NCI-H2196 (cell line): Measurements from ENCODE around the gene NAXE.
"Not testable (repeated sequence)": the region's sequence is repeated elsewhere in the genome, so short reads cannot be mapped to it uniquely, and the experiment has no call there.

Source experiments
- DNase-seq: peaks from one replicate; lab custom pipeline; 2025; ENCODE audit not compliant: unreplicated experiment; lab: John Stamatoyannopoulos, UW

Gene NAXE

DNA sequence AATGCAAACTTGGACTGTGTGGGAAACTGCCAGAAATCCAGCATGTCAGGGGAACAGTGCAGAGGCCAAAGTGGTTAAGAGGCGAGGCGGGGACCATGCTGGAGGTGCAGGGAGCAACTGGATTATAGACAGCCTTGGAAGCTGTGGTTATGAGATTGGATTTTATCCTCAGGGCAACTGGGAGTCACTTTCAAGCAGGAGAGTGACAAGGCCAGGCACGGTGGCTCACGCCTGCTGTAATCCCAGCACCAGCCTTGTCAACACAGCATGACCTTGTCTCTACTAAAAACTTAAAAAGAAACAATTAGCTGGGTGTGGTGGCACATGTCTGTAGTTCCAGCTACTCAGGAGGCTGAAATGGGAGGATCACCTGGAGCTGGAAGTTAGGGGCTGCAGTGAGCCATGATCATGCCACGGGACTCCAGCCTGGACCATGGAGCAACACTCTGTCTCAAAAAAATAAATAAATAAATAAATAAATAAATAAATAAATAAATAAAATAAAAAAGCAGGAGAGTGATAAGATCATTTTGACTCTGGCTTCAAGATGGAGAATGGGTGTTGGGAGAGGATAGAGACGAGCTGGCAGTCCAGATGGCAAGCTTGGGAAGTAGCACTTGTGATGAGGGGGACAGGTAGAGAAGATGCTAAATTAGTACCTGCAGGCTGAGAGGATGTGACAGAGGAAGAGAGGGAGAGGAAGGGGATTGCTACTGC lies 31.2 kb downstream of the NAXE start:
- DNase-seq: no peak

DNA sequence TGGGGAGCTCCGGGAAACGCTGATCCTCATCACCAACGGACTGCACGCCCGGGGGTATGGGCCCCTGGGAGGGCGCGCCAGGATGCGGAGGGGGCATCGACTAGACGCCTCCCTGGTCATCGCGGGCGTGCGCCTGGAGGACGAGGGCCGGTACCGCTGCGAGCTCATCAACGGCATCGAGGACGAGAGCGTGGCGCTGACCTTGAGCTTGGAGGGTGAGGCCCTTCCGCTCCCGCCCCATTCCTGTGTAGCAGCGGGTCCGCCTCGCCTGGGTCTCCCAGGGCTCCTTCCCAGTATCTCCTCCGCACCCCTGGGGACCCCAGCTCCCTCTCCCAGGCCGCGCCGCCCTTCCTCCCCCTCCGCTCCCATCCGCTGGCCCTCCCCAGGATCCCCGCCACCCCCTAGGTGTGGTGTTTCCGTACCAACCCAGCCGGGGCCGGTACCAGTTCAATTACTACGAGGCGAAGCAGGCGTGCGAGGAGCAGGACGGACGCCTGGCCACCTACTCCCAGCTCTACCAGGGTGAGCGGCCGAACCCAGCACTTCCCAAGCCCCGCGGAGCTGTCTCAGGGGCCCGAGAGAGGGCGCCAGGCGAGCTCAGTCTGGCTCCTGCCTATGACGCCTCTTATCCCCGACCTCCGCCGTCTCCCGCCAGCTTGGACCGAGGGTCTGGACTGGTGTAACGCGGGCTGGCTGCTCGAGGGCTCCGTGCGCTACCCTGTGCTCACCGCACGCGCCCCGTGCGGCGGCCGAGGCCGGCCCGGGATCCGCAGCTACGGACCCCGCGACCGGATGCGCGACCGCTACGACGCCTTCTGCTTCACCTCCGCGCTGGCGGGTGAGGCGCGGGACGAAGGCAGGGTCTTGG lies 32.6 kb downstream of the NAXE start:
- DNase-seq: peak; percentile 67

DNA sequence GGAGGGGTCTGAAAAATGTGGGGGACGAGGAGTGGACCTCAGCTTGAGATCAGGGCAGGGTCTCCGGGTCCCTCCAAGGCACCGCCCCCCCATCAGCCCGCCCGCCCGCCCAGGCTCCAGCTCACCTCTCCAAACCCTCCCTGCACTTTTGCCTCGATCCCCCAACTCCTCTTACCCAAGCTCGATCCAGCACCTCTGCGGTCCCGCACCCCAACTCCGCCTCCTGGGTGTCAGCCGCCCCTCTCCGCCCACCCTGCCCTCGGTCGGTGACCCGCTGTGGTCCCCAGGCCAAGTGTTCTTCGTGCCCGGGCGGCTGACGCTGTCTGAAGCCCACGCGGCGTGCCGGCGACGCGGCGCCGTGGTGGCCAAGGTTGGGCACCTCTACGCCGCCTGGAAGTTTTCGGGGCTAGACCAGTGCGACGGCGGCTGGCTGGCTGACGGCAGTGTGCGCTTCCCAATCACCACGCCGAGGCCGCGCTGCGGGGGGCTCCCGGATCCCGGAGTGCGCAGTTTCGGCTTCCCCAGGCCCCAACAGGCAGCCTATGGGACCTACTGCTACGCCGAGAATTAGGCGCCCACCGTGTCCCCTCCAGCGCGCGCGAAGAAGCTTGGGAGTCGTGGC lies 33.3 kb downstream of the NAXE start:
- DNase-seq: no peak

DNA sequence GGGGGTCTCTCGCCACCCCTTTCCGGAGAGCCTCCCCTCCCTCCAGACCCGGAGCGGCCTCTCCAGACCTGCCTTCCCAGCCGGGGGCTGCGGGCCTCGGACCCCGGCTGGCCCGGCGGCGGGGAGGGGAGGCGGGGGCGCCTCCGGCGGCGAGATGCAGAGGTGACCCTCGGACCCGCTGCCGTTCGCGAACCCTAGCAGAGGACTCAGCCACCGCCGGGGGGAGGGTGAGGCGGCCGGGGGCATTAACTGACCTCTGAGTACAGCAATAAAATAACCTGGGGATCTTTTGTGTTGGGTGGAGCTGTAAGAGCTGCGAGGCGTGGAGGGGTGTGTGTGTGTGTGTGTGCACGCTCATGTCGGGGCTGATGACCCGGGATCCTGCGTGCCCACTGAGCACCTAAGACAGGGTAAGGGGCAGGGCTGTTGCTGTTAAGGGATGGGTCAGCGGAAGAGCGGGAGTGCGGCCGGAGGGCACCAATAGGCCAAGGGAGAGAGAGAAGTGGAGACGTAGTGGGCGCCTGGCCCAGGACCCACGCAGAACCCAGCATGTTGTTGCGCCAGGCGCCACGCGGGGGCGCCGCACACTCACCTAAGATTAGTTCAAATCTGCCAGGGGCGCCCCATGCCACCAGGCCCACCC lies 34.0 kb downstream of the NAXE start:
- DNase-seq: peak; percentile 77

DNA sequence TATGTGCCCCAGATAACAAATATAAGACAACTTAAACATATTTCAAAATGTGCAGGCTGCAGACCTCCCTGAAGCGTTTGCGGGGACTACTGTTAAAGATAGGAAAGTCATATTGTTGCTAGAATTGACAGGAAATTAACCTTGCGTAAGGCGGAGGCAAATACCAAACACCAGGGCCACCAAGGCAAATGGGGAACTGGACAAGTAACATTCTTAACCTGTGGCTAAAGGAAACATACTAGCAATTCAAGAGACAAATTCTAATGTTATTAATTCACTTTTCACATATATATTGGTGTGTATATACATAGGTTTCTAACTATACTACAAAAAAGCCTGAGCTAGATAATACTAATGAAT lies 34.5 kb downstream of the NAXE start:
- no peak for DNase-seq

DNA sequence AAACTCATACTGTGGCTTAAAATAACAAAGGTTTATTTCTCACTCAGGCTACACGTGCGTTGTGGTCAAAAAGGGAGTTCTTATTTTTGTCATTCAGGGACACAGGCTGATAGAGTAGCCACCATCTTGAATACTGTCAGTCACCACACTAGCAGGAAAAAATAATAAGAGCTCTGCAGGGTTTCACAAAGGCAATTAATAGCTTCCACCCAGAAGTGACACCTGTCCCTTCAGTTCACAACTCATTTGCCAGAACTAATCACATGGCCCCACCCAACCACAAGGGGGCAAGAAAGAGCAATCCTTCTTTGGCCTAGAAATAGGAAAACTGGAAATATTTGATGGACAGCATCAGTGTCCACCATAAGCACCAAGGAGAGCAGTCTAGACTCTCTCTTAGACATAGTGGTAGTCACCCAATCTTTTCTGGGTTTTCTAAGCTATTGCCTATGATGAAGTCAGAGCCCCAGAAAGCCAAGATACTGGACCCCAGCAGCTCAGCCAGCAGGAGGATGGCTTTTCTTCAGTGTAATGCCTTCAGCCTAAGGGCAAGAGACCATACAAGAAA lies 35.8 kb downstream of the NAXE start:
- peak; percentile 47 for DNase-seq

DNA sequence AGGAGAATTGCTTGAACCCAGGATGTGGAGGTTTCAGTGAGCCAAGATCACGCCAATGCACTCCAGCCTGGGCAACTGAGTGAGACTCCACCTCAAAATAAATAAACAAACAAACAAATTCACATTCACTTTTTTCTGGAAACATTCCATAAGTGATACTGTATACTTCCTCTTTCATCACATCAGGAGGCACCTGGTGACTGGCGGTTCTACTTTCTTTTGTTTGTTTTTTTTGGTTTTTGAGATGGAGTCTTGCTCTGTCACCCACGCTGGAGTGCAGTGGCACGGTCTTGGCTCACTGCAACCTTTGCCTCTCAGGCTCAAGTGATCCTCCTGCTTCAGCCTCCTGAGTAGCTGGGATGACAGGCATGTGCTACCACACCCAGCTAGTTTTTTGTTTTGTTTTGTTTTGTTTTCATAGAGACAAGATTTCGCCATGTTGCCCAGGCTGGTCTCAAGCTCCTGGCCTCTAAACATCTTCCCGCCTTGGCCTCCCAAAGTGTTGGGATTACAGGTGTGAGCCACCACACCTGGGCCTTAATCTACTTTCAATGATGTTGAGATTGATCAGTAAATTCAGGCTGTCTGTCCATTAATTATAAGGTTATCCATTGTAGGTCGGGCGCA lies 38.4 kb downstream of the NAXE start:
- peak; percentile 40 for DNase-seq

DNA sequence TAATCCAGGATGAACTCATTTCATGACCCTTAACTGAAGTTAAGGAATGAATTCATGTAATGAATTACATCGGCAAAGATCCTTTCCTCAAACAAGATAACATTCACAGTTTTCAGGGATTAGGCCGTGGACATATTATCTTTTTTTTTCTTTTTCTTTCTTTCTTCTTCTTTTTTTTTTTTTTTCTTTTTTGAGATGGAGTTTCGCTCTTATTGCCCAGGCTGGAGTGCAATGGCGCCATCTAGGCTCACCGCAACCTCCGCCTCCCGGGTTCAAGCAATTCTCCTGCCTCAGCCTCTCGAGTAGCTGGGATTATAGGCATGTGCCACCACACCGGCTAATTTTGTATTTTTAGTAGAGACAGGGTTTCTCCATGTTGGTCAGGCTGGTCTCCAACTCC lies 39.6 kb downstream of the NAXE start:
- DNase-seq: not testable (repeated sequence)

DNA sequence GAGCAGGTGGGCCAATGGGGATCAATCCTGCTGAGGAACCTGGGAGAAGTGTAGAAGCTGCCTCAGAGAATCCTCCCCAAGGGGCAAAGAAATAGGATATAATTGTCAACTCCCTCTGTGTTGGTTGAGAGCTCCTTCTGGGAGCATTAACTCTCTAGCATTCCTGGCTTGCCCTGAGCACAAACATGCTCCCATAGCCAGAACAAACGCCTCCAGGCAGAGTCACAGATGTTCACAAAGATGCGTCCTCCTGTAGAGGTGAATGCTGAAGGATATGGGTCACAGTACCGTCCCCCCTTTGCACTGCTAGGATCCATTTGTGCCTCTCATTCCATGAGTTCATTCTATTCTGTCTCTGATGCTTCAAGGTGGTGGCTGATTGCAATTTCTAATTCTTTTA lies 40.8 kb downstream of the NAXE start:
- no peak for DNase-seq

DNA sequence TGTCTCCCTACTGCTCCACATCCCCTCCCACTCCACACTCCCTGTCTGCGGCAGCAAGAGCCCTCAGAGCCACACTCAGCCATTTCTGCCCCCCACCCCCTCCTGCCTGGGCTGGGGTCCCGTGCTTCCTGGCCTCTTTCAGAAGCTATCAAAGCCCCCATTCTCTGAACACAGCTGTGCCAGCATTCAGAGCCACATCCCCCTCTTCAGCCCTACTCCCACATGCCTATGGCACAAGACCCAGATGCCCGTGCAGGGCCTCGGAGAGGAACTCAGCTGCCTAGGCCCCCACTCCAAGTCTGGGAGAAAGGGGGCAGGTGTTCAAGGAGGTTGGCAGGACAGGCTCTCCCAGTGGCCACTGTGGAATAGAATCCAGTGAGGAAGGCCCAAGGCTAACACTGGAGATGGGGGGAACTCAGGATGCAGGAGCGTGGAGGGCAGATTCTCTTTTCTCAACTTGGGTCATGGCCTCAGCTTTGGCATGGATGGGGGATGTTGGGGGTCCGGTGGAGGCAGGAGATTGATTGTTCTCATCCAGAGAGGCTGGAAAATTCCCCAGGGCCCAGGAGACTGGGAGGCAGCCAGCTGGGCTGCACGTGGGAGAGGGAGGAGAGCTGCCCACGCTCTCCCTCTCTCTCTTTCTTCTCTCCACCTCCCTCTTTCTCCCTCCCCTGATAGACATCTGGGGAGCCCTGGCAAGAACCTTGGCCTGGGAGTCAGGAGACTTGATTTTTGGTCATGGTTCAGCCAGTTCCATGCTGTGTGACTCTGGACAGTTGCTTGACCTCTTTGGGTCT lies 46.8 kb downstream of the NAXE start:
- no peak for DNase-seq

DNA sequence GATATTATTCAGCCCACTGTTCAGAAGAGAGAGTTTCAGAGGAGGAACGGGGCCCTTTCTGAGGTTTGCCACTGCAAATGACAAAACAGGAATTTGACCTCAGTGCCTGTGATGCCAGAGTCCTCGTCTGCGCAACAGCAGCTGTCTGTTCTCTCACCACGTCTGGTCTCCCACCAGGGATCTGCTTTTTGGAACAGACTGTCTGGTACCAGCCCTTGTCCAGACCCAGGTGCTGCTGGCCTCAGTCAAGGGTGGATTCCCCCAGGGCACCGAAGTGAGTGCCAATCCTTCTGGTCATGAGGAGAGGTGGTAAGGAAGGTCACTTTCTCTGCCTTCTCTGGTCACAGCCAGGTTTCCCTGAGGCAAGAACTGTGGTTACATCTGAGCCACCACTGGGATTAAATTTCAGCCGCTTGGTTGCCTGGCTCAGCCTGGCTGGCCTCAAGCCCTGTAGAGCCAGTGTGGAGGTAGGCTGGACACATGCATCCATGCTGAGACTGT lies 48.1 kb downstream of the NAXE start:
- peak; percentile 77 for DNase-seq

DNA sequence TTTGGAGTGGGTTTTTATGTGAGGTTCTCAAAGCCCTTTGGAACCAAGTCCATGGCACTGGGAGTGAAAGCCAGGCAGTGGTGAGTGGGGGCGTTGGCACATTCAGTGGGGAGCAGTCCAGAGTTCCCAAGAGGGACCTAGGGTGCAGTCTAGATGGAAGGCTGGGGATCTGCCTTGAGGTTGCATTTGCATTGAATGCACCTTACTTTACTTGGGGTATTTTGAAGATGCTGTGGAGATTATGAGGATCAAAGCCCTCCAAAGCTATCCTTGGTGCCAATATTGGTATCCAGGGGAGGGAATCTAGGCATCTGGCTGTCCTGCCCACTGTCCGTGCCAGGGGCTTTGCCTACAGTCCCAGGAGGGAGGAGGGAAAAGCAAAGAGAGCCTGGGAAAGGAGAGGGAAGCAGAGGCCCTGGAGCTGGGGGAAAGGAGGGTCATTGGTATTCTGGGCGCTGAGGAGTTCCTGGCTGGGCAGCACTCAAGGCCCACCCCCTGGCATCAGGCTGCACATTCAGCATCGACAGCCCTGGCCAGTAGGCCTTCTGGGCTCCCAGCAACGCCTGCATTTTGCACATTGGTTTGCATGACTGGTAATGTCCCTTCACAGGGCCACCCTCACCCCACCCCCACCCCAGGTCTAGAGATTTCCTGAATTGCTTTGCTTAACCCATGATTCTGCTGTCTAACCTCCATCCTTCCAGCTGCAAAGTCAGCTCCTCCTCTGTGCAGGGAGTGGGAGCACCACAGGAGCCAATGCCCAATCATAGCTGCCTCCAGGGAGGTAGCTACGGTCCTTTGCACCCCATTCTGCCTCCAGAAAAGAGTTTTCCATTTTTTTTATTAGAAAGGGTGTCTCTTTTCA lies 49.5 kb downstream of the NAXE start:
- DNase-seq: no peak

DNA sequence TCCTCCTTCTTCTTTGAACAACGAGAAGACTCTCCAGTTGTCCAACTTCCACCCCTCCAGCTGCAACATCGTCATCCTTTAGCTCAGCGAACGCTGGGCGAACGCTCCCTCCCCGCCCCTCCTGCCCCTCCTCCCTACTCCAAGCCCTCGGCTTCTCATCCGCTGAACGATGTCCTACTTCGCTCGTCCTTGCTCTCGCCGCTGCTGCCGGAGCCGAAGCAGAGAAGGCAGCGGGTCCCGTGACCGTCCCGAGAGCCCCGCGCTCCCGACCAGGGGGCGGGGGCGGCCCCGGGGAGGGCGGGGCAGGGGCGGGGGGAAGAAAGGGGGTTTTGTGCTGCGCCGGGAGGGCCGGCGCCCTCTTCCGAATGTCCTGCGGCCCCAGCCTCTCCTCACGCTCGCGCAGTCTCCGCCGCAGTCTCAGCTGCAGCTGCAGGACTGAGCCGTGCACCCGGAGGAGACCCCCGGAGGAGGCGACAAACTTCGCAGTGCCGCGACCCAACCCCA lies 50.2 kb downstream of the NAXE start, which contains the start of gene BCAN:
Gene BCAN (plus strand): TSS at position 357 of the 504 bp plus-strand sequence. CDS start 3,938 bp downstream, outside the sequence.
- DNase-seq: no peak

DNA sequence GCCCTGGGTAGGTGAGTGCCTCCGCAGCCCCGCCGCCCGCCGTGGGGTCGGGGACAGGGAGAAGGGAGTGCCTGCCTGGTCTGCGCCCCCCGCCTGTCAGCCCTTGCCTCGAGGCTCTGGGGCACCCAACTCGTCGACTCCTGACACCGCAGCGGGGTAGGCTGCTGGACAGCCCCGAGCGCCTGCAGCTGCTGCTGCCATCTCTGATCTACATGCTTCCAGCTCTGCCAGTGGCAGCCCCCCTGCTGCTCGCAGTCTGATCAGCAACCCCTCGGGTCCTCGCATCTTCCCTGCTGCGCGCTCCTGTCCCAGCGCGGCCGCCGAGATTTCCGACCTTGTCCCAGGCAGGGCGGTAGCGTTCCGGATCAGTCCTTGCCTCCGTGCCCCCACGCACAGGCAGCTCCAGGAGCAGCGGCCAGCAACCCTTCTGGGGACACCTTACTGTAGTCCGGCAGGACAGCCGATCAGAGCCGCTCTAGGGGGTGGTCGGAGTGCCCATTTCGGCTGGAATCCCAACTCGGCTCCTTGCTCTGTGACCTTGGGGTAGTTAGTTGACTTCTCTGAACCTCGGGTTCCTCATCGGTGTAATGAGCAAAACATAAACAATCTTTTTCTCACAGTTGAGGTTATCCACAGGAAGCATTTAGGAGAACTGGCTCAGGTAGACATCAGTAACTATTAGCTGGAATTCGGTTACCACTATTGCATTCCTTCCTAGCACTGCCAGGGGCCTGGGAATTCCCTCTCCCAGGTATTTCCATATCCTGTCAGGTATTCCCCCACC lies 50.9 kb downstream of the NAXE start:
- DNase-seq: no peak

DNA sequence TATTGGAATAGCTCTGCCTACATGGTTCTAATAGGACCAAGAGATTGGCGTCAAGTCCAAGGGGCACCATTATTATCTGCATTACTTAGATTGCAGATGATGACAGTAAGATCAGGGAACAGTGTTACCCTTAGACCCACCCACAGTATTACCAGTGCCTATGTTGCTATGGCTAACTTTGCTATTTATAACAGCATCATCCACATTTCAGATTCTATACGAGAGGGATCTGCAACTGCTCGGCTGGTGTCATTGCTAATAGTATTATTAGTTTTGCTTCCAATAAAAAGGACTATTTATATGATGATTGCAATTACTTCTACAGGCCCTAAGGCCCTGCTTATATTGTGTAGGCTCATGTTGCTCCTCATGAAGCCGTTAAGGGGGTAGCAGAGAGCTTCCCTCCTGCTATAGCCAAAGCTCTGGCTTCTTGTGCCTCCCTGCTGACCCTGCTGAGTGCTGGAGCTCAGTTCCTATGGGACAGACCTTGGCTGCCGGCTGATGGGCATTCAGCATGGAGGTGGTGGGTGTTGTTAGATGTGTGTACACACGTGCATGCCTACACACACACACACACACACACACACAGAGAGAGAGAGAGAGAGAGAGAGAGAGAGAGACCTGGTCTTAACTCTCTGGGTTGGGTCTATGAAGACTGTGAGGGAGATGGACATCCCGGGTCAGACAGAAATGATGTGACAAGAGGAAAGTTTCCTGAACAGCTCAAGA lies 51.6 kb downstream of the NAXE start:
- no peak for DNase-seq

DNA sequence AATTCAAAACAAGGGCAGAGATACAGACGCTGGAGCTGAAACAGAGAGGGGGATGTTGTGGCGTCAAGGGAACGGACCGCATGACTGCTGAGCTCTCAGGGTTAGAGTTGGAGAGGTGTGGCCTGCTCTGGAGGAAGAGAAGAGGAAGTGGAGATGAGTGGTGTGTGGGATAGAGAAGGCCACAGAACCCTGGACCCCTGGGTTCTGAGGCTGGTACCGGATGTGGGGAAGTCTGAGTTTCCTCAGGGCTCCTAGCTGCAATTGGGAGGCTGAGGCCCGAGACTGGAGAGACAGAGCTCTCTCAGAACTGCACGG lies 52.2 kb downstream of the NAXE start:
- no peak for DNase-seq
